SU-DHL-6 (cell line): Measurements from ENCODE around the gene PIK3C2G.

Source experiments
- H2AFZ ChIP-seq: fragments of 200-600 bp; sonication (generic); 2 replicates; pipeline ENCODE4 v1.6.1; 2014; ENCODE audit warnings: low read depth, mild to moderate bottlenecking, moderate library complexity, mixed read lengths, antibody characterized with exemption, low read length; ENCODE audit not compliant: severe bottlenecking
- H3F3A ChIP-seq: fragments of 200-600 bp; shearing (Covaris generic); 2 replicates; pipeline ENCODE4 v1.6.0; 2016; ENCODE audit warnings: antibody characterized with exemption, mild to moderate bottlenecking; ENCODE audit not compliant: insufficient read depth
- H3K27ac ChIP-seq: fragments of 200-600 bp; sonication (generic); 2 replicates; pipeline ENCODE4 v1.5.1; 2016; ENCODE audit warnings: low read depth, mild to moderate bottlenecking, low read length, moderate library complexity, mixed read lengths
- H3K27me3 ChIP-seq: fragments of 200-600 bp; sonication (generic), shearing (Covaris generic); 2 replicates; pipeline ENCODE4 v1.6.0; 2014; ENCODE audit warnings: mild to moderate bottlenecking, low read length
- H3K36me3 ChIP-seq: fragments of 200-600 bp; sonication (generic); 2 replicates; pipeline ENCODE4 v1.6.1; 2014; ENCODE audit warnings: mild to moderate bottlenecking, low read length, mixed read lengths
- H3K4me2 ChIP-seq: fragments of 300-600, 200-600 bp; shearing (Covaris generic), sonication (generic); 2 replicates; pipeline ENCODE4 v1.6.0; 2014; ENCODE audit warnings: low read length, low read depth, mild to moderate bottlenecking; ENCODE audit not compliant: poor library complexity, severe bottlenecking
- H3K4me3 ChIP-seq: fragments of 200-600 bp; sonication (generic); 2 replicates; pipeline ENCODE4 v1.5.1; 2014; ENCODE audit warnings: antibody characterized with exemption, low read length, mild to moderate bottlenecking, mixed read lengths; ENCODE audit not compliant: insufficient read depth, poor library complexity, severe bottlenecking
- H3K79me2 ChIP-seq: fragments of 200-600 bp; sonication (generic); 2 replicates; pipeline ENCODE4 v1.6.1; 2014; ENCODE audit warnings: mild to moderate bottlenecking, low read length, moderate library complexity; ENCODE audit not compliant: insufficient read depth
- H3K9ac ChIP-seq: fragments of 200-600 bp; sonication (generic); 2 replicates; pipeline ENCODE4 v1.7.0; 2014; ENCODE audit warnings: mild to moderate bottlenecking, low read length
- H3K9me2 ChIP-seq: fragments of 200-600 bp; sonication (generic); replicated peaks from 2 replicates; pipeline ENCODE4 v1.6.1; 2014; ENCODE audit warnings: low read length; ENCODE audit not compliant: insufficient read depth
- H3K9me3 ChIP-seq: fragments of 200-600 bp; sonication (generic); 2 replicates; pipeline ENCODE4 v1.6.1; 2014; ENCODE audit warnings: low read length, mixed read lengths; ENCODE audit not compliant: insufficient read depth
- H4K20me1 ChIP-seq: fragments of 200-600 bp; sonication (generic); 2 replicates; pipeline ENCODE4 v1.6.1; 2014; ENCODE audit warnings: low read depth, mild to moderate bottlenecking, antibody characterized with exemption, low read length, moderate library complexity, mixed read lengths
- EZH2phosphoT487 ChIP-seq: fragments of 200-600 bp; sonication (generic), shearing (Covaris generic); conservative IDR thresholded peaks from 2 replicates; pipeline ENCODE4 v1.6.1; 2018; ENCODE audit warnings: mild to moderate bottlenecking, antibody characterized with exemption, low read length, moderate library complexity, mixed read lengths
- TF ChIP-seq, protein P1 (sequence below): fragments of 200-600 bp; sonication (generic); IDR thresholded peaks from one replicate; pipeline ENCODE4 v1.5.1; 2017; ENCODE audit warnings: antibody characterized with exemption, mild to moderate bottlenecking, low read length, moderate library complexity; ENCODE audit not compliant: insufficient read depth, poor library complexity, severe bottlenecking

Gene PIK3C2G

DNA sequence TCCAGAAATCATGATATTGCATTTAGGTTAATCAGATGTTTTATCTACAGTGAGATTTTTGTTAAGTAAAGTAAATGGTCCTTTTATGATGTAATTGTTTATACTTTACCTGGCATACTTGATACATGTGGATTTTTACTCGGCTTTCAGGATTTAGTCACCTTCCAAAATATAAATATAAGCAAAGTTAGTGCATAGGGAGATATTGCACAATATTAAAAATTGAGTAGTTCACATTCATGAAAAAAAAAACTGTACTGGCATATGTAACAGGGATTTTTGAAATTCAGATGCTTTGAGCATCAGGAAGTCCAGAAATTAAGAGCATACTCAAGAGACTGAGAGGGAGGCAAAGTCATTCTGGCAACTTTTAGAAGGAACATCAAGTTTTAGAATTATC is 303.0 kb downstream of the PIK3C2G start:
- no peaks in the 10 kb centered on the region for H4K20me1 ChIP-seq
- H3K27ac ChIP-seq = no peak overlapping the region
- H3K36me3 ChIP-seq = no peaks in the 10 kb centered on the region
- no peaks in the 10 kb centered on the region for H3K79me2 ChIP-seq
- H3K4me2 ChIP-seq = no peak overlapping the region
- no peak overlapping the region for H3K4me3 ChIP-seq
- TF ChIP-seq EZH2phosphoT487 = no peak
- TF ChIP-seq, protein P1, sequence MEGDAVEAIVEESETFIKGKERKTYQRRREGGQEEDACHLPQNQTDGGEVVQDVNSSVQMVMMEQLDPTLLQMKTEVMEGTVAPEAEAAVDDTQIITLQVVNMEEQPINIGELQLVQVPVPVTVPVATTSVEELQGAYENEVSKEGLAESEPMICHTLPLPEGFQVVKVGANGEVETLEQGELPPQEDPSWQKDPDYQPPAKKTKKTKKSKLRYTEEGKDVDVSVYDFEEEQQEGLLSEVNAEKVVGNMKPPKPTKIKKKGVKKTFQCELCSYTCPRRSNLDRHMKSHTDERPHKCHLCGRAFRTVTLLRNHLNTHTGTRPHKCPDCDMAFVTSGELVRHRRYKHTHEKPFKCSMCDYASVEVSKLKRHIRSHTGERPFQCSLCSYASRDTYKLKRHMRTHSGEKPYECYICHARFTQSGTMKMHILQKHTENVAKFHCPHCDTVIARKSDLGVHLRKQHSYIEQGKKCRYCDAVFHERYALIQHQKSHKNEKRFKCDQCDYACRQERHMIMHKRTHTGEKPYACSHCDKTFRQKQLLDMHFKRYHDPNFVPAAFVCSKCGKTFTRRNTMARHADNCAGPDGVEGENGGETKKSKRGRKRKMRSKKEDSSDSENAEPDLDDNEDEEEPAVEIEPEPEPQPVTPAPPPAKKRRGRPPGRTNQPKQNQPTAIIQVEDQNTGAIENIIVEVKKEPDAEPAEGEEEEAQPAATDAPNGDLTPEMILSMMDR = no peak
- H2AFZ ChIP-seq = no peak overlapping the region
- no peak overlapping the region for H3K9ac ChIP-seq
- no peaks in the 10 kb centered on the region for H3K9me3 ChIP-seq
- H3K9me2 ChIP-seq = no peaks in the 10 kb centered on the region
- no peaks in the 10 kb centered on the region for H3K27me3 ChIP-seq
- H3F3A ChIP-seq = no peaks in the 10 kb centered on the region

DNA sequence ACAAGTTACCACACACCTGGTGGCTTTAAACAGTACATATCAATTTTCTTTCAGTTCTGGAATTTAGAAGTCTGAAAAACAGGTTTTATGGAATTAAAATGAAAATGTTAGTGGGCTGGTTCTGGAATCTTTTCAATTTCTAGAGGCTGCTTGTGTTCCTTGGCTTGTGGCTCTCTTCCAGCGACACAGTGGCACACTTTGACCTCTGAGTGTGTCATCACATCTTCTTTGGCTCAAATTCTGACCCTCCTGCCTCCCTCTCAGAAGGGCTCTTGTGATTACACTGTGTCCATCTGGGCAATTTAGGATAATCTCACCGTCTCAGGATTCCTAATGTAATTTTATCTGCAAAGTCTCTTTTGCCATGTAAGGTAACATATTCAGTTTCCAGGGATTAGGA is 306.5 kb downstream of the PIK3C2G start:
- TF ChIP-seq EZH2phosphoT487 = no peak
- TF ChIP-seq, protein P1 = no peak
- Histone ChIP-seq H2AFZ (no peak overlapping the region), H3K4me3 (no peak overlapping the region)

DNA sequence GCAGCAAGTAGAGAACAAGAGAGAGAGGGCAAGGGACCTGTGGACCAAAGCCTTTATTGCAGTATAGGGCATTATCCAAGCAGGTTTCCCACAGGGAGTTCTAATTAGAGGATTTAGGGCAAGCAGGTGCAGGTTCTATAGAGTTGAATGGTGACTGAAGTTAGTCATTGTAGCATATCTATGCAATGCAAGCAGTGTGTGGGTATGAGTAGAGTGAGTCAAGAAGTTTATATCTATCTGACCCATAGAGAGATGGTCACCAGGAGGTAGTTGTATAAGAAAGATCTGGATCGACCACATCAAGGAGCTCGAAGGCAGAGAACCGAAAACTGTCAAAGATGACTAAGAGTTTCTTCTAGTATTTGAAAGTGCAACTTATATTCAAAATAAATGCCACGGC is 309.2 kb downstream of the PIK3C2G start:
- Histone ChIP-seq H3K79me2 (no peaks in the 10 kb centered on the region), H4K20me1 (no peaks in the 10 kb centered on the region), H3K9ac (no peak overlapping the region), H3K9me3 (no peaks in the 10 kb centered on the region), H3K27ac (no peak overlapping the region), H2AFZ (no peak overlapping the region), H3K27me3 (no peaks in the 10 kb centered on the region), H3K4me2 (no peak overlapping the region), H3K36me3 (no peaks in the 10 kb centered on the region), H3K9me2 (no peaks in the 10 kb centered on the region), H3K4me3 (no peak overlapping the region), H3F3A (no peaks in the 10 kb centered on the region)
- TF ChIP-seq, protein P1 = no peak
- TF ChIP-seq EZH2phosphoT487 = no peak

More for the DNA sequence above, 306.5 kb downstream of the PIK3C2G start:
- Histone ChIP-seq H3K9ac (no peak overlapping the region), H4K20me1 (no peaks in the 10 kb centered on the region), H3K4me2 (no peak overlapping the region), H3K27ac (no peak overlapping the region), H3K27me3 (no peaks in the 10 kb centered on the region), H3K79me2 (no peaks in the 10 kb centered on the region), H3K9me2 (no peaks in the 10 kb centered on the region), H3K9me3 (no peaks in the 10 kb centered on the region), H3F3A (no peaks in the 10 kb centered on the region), H3K36me3 (no peaks in the 10 kb centered on the region)
